Subcutaneous abdominal adipose tissue (tissue), 5 donors: Measurements from ENCODE around the gene TBCD.
A peak's percentile ranks its signal among the peaks of the same experiment; 100 is the strongest.
"Not testable (repeated sequence)": the region's sequence is repeated elsewhere in the genome, so short reads cannot be mapped to it uniquely, and the experiment has no call there.

Experiments used
- H3K27ac ChIP-seq: one replicate; pipeline ENCODE4 v1.7.0; 2013; ENCODE audit warnings: low read depth, mild to moderate bottlenecking, inconsistent platforms, low read length, moderate library complexity
- H3K27me3 ChIP-seq, 5 donors: one replicate each; pipeline ENCODE4 v1.7.0; 2013; ENCODE audit warnings: low read length in 5 of 5, inconsistent platforms in 1 of 5; ENCODE audit not compliant: control insufficient read depth in 5 of 5, insufficient read depth in 4 of 5
- H3K36me3 ChIP-seq, 5 donors: one replicate each; pipeline ENCODE4 v1.7.0; 2013; ENCODE audit warnings: low read length in 5 of 5; ENCODE audit not compliant: control insufficient read depth in 5 of 5, insufficient read depth in 5 of 5
- H3K4me1 ChIP-seq, 5 donors: one replicate each; pipeline ENCODE4 v1.7.0; 2013; ENCODE audit warnings: low read length in 5 of 5, mild to moderate bottlenecking in 3 of 5, moderate library complexity in 1 of 5; ENCODE audit not compliant: control insufficient read depth in 5 of 5, insufficient read depth in 5 of 5
- H3K4me3 ChIP-seq, 5 donors: one replicate each; pipeline ENCODE4 v1.7.0; 2013; ENCODE audit warnings: low read length in 5 of 5, low read depth in 1 of 5
- H3K9ac ChIP-seq, 5 donors: one replicate each; pipeline ENCODE4 v1.7.0; 2013; ENCODE audit warnings: low read length in 5 of 5, mild to moderate bottlenecking in 4 of 5, moderate library complexity in 3 of 5
- H3K9me3 ChIP-seq, 5 donors: one replicate each; pipeline ENCODE4 v1.7.0; 2013; ENCODE audit warnings: low read length in 5 of 5; ENCODE audit not compliant: control insufficient read depth in 5 of 5
- donor health status: healthy.
- donor health status: healthy.
- donor health status: healthy.
- donor health status: healthy.
- donor health status: healthy.

Gene TBCD

DNA sequence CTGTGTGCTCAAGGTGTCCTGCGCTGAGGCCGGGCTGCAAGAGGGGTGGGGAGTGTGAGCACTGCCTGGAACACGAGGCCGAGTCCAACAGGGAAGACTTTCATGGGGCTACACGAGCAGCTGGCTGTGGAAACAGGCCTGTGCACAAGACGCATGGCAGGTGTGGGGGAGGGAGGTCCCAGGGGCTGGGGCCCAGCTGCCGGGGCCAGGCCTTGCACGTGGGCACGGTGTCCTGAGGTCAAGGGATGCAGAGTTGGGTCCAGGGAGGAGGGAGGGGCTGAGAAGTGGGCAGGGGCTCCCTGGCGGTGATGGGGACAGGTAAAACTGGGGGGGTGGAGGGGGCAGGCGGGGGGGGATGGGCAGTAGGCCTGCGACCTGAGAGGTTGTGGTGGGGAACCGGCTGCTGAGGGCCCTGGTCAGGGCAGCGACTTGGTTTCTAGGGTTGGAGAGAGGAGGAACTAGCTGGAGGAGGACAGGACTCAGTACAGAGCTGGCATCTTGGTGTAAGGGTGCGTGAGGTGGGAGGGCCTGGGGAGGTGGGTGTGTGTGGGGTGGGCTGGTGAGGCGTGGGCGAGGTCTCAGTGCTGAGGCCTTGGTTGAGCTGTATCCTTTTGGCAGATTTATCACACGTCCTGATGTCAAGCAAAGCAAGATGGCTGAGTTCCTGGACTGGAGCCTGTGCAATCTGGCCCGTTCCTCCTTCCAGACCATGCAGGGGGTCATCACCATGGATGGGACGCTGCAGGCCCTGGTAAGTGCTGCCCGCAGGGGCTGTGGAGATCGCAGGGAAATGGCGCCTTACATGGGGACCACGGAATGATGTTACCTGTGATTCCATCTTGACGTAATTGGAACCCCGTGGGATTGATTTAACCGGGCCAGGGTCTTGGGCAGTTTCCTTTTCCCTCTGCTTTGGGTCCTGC, 29.4 kb downstream of the TBCD start:
- Histone ChIP-seq H3K4me3 (no peak overlapping the region), H3K9me3 (no peaks in the 10 kb centered on the region), H3K4me1 (peaks cover 0 to 21% (median 0%) of the 10 kb centered on the region in 5 donors), H3K9ac (no peak overlapping the region), H3K27ac (no peak overlapping the region), H3K36me3 (peaks cover 0 to 38% (median 22%) of the 10 kb centered on the region in 5 donors), H3K27me3 (no peaks in the 10 kb centered on the region)

DNA sequence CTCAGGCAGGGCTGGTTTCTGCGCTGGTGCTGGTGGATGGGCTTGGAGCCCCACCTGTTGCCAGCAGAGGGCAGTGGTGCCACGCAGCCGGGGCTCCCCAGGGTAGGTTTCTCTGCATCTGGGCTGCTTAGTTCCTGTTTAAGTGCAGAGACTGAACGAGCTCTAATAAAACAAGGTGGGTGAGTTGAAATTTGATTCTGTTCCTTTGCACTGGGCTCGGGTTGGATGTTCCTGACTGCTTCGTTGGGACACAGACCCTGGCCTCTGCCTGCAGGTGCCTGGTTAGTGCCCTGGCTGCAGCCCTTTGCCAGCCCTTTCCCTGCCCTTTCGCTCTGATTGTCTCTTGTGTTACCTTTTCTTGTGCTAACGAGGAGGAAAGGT, 30.0 kb downstream of the TBCD start:
- H3K27ac ChIP-seq: peak overlapping the region; percentile 23
- H3K4me3 ChIP-seq: peak overlapping the region in 2 of 5 donors; percentile 32 to 45
- H3K27me3 ChIP-seq: no peaks in the 10 kb centered on the region
- peaks cover 0 to 32% (median 17%) of the 10 kb centered on the region in 5 donors for H3K36me3 ChIP-seq
- no peaks in the 10 kb centered on the region for H3K9me3 ChIP-seq
- H3K4me1 ChIP-seq: peaks cover 0 to 21% (median under 1%) of the 10 kb centered on the region in 5 donors
- no peak overlapping the region for H3K9ac ChIP-seq

DNA sequence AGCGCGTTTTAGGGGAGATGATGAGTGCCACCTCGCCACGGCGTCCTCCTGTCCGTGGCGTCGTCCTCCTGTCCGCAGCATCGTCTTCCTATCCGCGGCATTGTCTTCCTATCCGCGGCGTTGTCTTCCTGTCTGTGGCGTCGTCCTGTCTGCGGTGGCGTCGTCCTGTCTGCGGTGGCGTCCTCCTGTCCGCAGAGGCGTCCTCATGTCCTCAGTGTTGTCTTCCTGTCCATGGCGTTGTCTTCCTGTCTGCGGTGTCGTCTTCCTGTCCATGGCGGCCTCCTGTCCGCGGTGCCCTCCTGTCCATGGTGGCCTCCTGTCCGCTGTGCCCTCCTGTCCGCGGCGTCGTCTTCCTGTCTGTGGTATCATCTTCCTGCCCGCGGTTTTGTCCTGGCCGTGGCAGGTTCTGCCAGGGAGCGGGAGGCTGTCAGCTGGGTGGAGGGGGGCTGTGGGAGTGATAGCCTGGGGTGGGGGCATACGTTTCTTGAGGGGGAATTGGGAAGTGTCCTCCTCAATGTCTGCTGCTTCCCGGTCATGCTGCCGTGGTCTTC, 30.9 kb downstream of the TBCD start:
- Histone ChIP-seq H3K36me3 (peaks cover 0 to 32% (median 17%) of the 10 kb centered on the region in 5 donors), H3K4me3 (peak overlapping the region in 1 of 5 donors; percentile 45), H3K9me3 (no peaks in the 10 kb centered on the region), H3K27ac (peak overlapping the region; percentile 23), H3K27me3 (no peaks in the 10 kb centered on the region), H3K4me1 (peaks cover 0 to 25% (median 8%) of the 10 kb centered on the region in 5 donors), H3K9ac (peak overlapping the region in 1 of 5 donors; percentile 11)

DNA sequence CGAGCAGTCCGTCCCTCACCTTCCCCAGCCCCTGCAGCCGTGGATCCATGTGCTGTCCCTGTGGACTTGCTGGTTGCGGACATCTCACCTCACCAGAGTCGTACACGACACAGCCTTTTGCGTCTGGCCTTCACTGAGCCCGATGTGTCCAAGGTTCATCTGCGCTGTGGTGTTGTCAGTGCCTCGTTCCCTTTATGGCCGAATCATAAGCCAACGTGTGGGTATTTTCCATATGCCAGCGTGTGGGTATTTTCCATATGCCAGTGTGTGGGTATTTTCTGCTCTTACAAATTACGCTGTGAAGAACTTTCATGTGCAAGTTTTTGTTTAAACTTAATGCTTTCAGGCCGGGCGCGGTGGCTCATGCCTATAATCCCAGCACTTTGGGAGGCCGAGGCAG, 31.6 kb downstream of the TBCD start:
- Histone ChIP-seq H3K9ac (no peak overlapping the region), H3K4me1 (peaks cover 0 to 25% (median 8%) of the 10 kb centered on the region in 5 donors), H3K27ac (no peak overlapping the region), H3K4me3 (no peak overlapping the region), H3K9me3 (no peaks in the 10 kb centered on the region), H3K27me3 (no peaks in the 10 kb centered on the region), H3K36me3 (peaks cover 0 to 32% (median 17%) of the 10 kb centered on the region in 5 donors)

DNA sequence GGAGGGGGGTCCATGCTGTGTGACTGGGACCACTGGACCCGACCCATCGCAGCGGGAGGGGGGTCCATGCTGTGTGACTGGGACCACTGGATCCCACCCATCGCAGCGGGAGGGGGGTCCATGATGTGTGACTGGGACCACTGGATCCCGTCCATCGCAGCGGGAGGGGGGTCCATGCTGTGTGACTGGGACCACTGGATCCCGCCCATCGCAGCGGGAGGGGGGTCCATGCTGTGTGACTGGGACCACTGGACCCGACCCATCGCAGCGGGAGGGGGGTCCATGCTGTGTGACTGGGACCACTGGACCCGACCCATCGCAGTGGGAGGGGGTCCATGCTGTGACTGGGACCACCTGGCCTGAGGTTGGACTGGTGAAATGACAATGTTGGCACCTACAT, 33.7 kb downstream of the TBCD start:
- H3K9ac ChIP-seq, H3K4me3 ChIP-seq, H3K27ac ChIP-seq, H3K27me3 ChIP-seq, H3K9me3 ChIP-seq: not testable (repeated sequence)
- Histone ChIP-seq H3K4me1 (peaks cover 0 to 18% (median 8%) of the 10 kb centered on the region in 5 donors), H3K36me3 (peaks cover 0 to 30% (median 24%) of the 10 kb centered on the region in 5 donors)

DNA sequence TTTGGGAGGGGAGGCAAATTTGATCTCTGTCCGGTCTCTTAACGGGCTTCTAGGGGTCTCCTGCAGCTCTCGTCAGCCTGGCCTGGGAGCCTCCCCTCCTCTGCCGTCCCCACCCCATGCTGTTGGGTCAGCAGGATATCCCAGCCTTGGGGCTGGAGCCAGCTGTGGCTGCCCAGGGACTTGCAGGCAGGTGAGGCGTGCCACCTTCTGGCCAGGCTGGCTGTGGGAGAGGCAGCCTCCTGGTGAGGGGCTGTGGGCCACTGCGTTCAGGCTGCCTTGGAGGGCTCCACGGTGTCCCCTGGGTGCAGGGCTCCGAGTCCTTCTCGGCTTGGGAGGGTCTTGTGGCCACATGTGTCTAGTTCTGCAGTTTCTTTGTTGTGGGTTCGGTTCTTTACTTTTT, 34.6 kb downstream of the TBCD start:
- H3K27ac ChIP-seq: no peak overlapping the region

DNA sequence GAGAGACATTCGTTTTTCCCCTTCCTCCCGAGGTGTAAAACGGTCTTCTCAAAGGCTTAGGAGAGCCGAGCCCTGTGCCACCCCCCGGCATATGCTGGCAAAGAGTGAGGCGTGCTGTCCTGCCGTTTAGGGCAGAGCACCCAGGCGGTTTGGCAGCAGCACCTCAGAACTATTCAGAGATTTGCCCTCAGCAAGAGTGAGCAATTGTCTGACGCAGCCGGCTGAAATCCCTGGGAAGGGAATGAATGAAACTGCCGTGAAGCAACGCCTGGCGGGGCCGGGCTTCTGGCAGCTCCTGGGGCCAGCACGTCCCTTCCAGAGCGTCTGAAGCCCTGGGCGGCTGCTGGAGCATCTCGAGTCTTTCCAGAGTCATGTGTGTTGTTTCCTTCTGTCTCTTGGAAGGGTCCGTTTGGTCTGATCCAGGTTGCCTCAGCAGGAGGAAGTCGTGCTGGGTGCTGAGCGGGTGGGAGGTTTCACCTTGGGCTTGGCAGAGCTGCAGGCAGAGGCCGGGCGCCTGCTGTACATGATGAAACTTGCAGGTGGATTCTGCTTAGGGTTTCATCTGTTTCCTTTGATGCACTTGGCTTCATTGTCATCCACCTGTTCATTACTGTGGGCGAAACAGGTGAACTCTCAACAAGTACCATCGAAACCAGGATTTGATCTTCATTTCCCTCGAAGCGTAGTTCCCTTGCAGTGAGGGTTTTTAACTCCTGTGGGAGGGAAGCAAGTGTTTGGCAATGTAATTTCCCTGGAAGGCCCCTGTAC, 35.4 kb downstream of the TBCD start:
- Histone ChIP-seq H3K27ac (no peak overlapping the region), H3K9ac (no peak overlapping the region)

More for the DNA sequence above, 34.6 kb downstream of the TBCD start:
- Histone ChIP-seq H3K27me3 (no peaks in the 10 kb centered on the region), H3K9ac (no peak overlapping the region), H3K4me1 (peaks cover 0 to 17% (median 8%) of the 10 kb centered on the region in 5 donors), H3K4me3 (no peak overlapping the region), H3K36me3 (peaks cover 0 to 33% (median 24%) of the 10 kb centered on the region in 5 donors), H3K9me3 (no peaks in the 10 kb centered on the region)

DNA sequence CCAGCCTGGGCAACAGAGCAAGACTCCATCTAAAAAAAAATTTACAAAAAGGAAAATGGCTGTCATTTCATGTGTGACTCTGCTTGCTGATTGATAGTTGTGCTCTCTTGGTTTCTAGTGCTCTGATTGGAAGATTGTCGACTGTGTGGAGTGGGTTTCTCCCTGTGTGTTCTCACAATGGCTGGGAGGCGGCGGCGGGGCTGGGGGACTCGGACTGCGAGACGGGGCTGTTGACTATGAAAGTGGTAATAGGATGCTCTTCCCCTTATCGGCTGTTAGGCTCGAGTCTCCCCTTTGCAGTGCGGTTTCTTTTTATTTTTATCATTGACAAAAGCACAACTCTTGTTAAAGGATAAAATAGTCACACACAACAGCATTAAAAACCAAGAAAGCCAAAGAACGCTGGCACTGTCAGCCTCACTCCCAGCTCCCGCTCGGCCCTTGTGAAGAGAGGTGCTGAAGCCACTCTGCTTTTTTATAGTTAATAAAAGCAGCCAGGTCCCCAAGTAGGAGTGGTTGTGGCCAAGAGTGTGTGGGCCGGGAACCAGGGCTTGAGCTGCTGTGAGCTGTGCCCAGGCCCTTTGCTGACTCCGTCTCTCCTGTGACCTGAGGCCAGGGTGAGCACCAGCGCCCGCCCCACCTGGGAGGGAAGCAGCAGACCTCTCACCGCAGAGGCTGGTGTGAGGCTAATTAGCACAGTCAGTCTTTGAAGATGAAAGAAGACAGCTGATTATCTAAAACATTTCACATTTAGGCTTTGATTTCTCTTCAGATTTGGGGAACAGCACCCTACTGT, 36.5 kb downstream of the TBCD start:
- Histone ChIP-seq H3K4me3 (no peak overlapping the region), H3K9me3 (no peaks in the 10 kb centered on the region), H3K4me1 (peaks cover 0 to 8% (median 4%) of the 10 kb centered on the region in 5 donors), H3K27me3 (no peaks in the 10 kb centered on the region), H3K27ac (no peak overlapping the region), H3K9ac (no peak overlapping the region), H3K36me3 (peaks cover 0 to 25% (median 15%) of the 10 kb centered on the region in 5 donors)

More for the DNA sequence above, 35.4 kb downstream of the TBCD start:
- H3K9me3 ChIP-seq: no peaks in the 10 kb centered on the region
- peaks cover 0 to 34% (median 23%) of the 10 kb centered on the region in 5 donors for H3K36me3 ChIP-seq
- no peak overlapping the region for H3K4me3 ChIP-seq
- H3K4me1 ChIP-seq: peaks cover 0 to 10% (median 7%) of the 10 kb centered on the region in 5 donors
- H3K27me3 ChIP-seq: no peaks in the 10 kb centered on the region

DNA sequence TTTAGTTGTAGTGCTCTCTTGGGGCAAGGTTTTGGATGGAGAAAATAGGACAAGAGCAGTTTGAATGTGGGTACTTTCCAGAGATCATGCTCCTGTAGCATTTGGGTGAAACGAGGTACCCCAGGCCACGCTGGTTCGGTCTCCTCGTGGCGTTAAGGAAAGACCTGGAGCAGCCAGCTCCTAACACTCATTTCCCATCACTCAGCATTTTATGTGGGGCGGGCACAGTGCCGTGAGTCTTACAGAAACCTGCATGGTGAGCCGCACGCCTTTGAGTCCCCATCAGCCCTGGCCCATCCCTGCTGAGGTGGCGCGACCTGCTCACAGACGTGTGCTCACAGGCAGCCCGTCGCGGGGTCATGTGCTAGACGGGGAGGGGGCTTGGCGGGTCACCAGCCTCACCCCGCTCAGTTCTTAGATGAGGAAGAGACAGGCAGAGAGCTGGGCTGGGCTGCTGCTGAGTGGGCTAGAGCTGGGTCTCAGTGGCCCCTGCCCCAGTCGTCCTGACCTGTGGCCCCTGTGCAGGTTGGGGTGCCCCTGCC, 37.3 kb downstream of the TBCD start:
- H3K9me3 ChIP-seq: no peaks in the 10 kb centered on the region
- no peaks in the 10 kb centered on the region for H3K27me3 ChIP-seq
- no peak overlapping the region for H3K27ac ChIP-seq
- no peak overlapping the region for H3K4me3 ChIP-seq
- H3K4me1 ChIP-seq: peaks cover 0 to 8% (median 4%) of the 10 kb centered on the region in 5 donors
- no peak overlapping the region for H3K9ac ChIP-seq
- peaks cover 0 to 22% (median 13%) of the 10 kb centered on the region in 5 donors for H3K36me3 ChIP-seq
